ENCODE results near the gene FAM136A.
A peak's percentile ranks its signal among the peaks of the same experiment; 100 is the strongest.
"Not testable (repeated sequence)": the region's sequence is repeated elsewhere in the genome, so short reads cannot be mapped to it uniquely, and the experiment has no call there.

The FAM136A gene

GRCh38 chr2:70300771-70301343 is 1.0 kb downstream of the FAM136A start:
- DNase-seq (ENCODE audit: low read depth, low spot score): no peak

GRCh38 chr2:70297828-70298227 is 4.0 kb downstream of the FAM136A start:
- H3K4me3 ChIP-seq (ENCODE audit: insufficient read length, low read depth); DNase-seq (ENCODE audit: low read depth, low spot score); H3K27me3 ChIP-seq (ENCODE audit: insufficient read depth, insufficient read length); H3K4me1 ChIP-seq (ENCODE audit: insufficient read depth, insufficient read length); H3K9ac ChIP-seq (ENCODE audit: insufficient read length, low read depth); H3K9me3 ChIP-seq (ENCODE audit: insufficient read depth, low read length): not testable (repeated sequence)
- H3K36me3 ChIP-seq (ENCODE audit: insufficient read depth, insufficient read length, low read length): peaks cover 41% of the 10 kb centered on the region

More at GRCh38 chr2:70300771-70301343, 1.0 kb downstream of the FAM136A start:
- Histone ChIP-seq H3K9ac (ENCODE audit: insufficient read length, low read depth) (peak overlapping the region; percentile 95), H3K4me3 (ENCODE audit: insufficient read length, low read depth) (peak overlapping the region; percentile 82), H3K4me1 (ENCODE audit: insufficient read depth, insufficient read length) (no peaks in the 10 kb centered on the region), H3K9me3 (ENCODE audit: insufficient read depth, low read length) (peaks cover 10% of the 10 kb centered on the region; the same call in 1 of the 2 replicates), H3K36me3 (ENCODE audit: insufficient read depth, insufficient read length, low read length) (peaks cover 38% of the 10 kb centered on the region), H3K27me3 (ENCODE audit: insufficient read depth, insufficient read length) (no peaks in the 10 kb centered on the region)
- TF ChIP-seq YY1 (IDR thresholded peaks at IDR 0.05; ENCODE audit: insufficient read depth, insufficient read length) (no peak), SUZ12 (IDR thresholded peaks at IDR 0.05; ENCODE audit: extremely low read depth, insufficient read depth, insufficient read length) (no peak), ZNF274 (IDR thresholded peaks at IDR 0.05; ENCODE audit: low read depth, low read length) (no peak)

GRCh38 chr2:70283500-70284191 is 18.2 kb downstream of the FAM136A start:
- DNase-seq (ENCODE audit: low read depth, low spot score): no peak
- Histone ChIP-seq H3K27me3 (ENCODE audit: insufficient read depth, insufficient read length) (no peaks in the 10 kb centered on the region), H3K4me1 (ENCODE audit: insufficient read depth, insufficient read length) (no peaks in the 10 kb centered on the region), H3K9me3 (ENCODE audit: insufficient read depth, low read length) (no peaks in the 10 kb centered on the region), H3K36me3 (ENCODE audit: insufficient read depth, insufficient read length, low read length) (peaks cover 77% of the 10 kb centered on the region), H3K4me3 (ENCODE audit: insufficient read length, low read depth) (no peak overlapping the region), H3K9ac (ENCODE audit: insufficient read length, low read depth) (no peak overlapping the region)
- no peak for TF ChIP-seq ZNF274 (IDR thresholded peaks at IDR 0.05; ENCODE audit: low read depth, low read length)
- no peak for TF ChIP-seq SUZ12 (IDR thresholded peaks at IDR 0.05; ENCODE audit: extremely low read depth, insufficient read depth, insufficient read length)
- TF ChIP-seq YY1 (IDR thresholded peaks at IDR 0.05; ENCODE audit: insufficient read depth, insufficient read length): no peak

GRCh38 chr2:70282439-70282838 is 19.4 kb downstream of the FAM136A start:
- H3K36me3 ChIP-seq (ENCODE audit: insufficient read depth, insufficient read length, low read length): peaks cover 76% of the 10 kb centered on the region

GRCh38 chr2:70280242-70280798 is 21.5 kb downstream of the FAM136A start:
- Histone ChIP-seq H3K9me3 (ENCODE audit: insufficient read depth, low read length) (no peaks in the 10 kb centered on the region), H3K9ac (ENCODE audit: insufficient read length, low read depth) (no peak overlapping the region), H3K4me3 (ENCODE audit: insufficient read length, low read depth) (no peak overlapping the region), H3K27me3 (ENCODE audit: insufficient read depth, insufficient read length) (no peaks in the 10 kb centered on the region), H3K4me1 (ENCODE audit: insufficient read depth, insufficient read length) (no peaks in the 10 kb centered on the region), H3K36me3 (ENCODE audit: insufficient read depth, insufficient read length, low read length) (peaks cover 68% of the 10 kb centered on the region)
- TF ChIP-seq ZNF274 (IDR thresholded peaks at IDR 0.05; ENCODE audit: low read depth, low read length): no peak
- no peak for DNase-seq (ENCODE audit: low read depth, low spot score)

More at GRCh38 chr2:70282439-70282838, 19.4 kb downstream of the FAM136A start:
- Histone ChIP-seq H3K9me3 (ENCODE audit: insufficient read depth, low read length) (no peaks in the 10 kb centered on the region), H3K9ac (ENCODE audit: insufficient read length, low read depth) (no peak overlapping the region), H3K27me3 (ENCODE audit: insufficient read depth, insufficient read length) (no peaks in the 10 kb centered on the region), H3K4me3 (ENCODE audit: insufficient read length, low read depth) (no peak overlapping the region), H3K4me1 (ENCODE audit: insufficient read depth, insufficient read length) (no peaks in the 10 kb centered on the region)
- no peak for DNase-seq (ENCODE audit: low read depth, low spot score)
- TF ChIP-seq ZNF274 (IDR thresholded peaks at IDR 0.05; ENCODE audit: low read depth, low read length): no peak
- TF ChIP-seq SUZ12 (IDR thresholded peaks at IDR 0.05; ENCODE audit: extremely low read depth, insufficient read depth, insufficient read length): no peak
- TF ChIP-seq YY1 (IDR thresholded peaks at IDR 0.05; ENCODE audit: insufficient read depth, insufficient read length): no peak

GRCh38 chr2:70270323-70270722 is 31.5 kb downstream of the FAM136A start:
- peaks cover 17% of the 10 kb centered on the region for H3K36me3 ChIP-seq (ENCODE audit: insufficient read depth, insufficient read length, low read length)
- TF ChIP-seq SUZ12 (IDR thresholded peaks at IDR 0.05; ENCODE audit: extremely low read depth, insufficient read depth, insufficient read length): no peak
- no peak for TF ChIP-seq ZNF274 (IDR thresholded peaks at IDR 0.05; ENCODE audit: low read depth, low read length)
- TF ChIP-seq YY1 (IDR thresholded peaks at IDR 0.05; ENCODE audit: insufficient read depth, insufficient read length): no peak
- H3K4me1 ChIP-seq (ENCODE audit: insufficient read depth, insufficient read length): no peaks in the 10 kb centered on the region
- DNase-seq (ENCODE audit: low read depth, low spot score): no peak
- no peak overlapping the region for H3K4me3 ChIP-seq (ENCODE audit: insufficient read length, low read depth)
- H3K9me3 ChIP-seq (ENCODE audit: insufficient read depth, low read length): peaks cover 4% of the 10 kb centered on the region; the same call in 1 of the 2 replicates
- H3K27me3 ChIP-seq (ENCODE audit: insufficient read depth, insufficient read length): no peaks in the 10 kb centered on the region
- H3K9ac ChIP-seq (ENCODE audit: insufficient read length, low read depth): no peak overlapping the region

GRCh38 chr2:70269422-70270302 is 32.2 kb downstream of the FAM136A start:
- not testable (repeated sequence) for H3K4me3 ChIP-seq (ENCODE audit: insufficient read length, low read depth); H3K9me3 ChIP-seq (ENCODE audit: insufficient read depth, low read length); H3K9ac ChIP-seq (ENCODE audit: insufficient read length, low read depth); H3K4me1 ChIP-seq (ENCODE audit: insufficient read depth, insufficient read length); DNase-seq (ENCODE audit: low read depth, low spot score); H3K27me3 ChIP-seq (ENCODE audit: insufficient read depth, insufficient read length)
- peaks cover 20% of the 10 kb centered on the region for H3K36me3 ChIP-seq (ENCODE audit: insufficient read depth, insufficient read length, low read length)

- peaks cover 21% of the 10 kb centered on the region for H3K36me3 ChIP-seq (ENCODE audit: insufficient read depth, insufficient read length, low read length)
- not testable (repeated sequence) for H3K9me3 ChIP-seq (ENCODE audit: insufficient read depth, low read length); H3K9ac ChIP-seq (ENCODE audit: insufficient read length, low read depth); H3K4me1 ChIP-seq (ENCODE audit: insufficient read depth, insufficient read length); H3K4me3 ChIP-seq (ENCODE audit: insufficient read length, low read depth); H3K27me3 ChIP-seq (ENCODE audit: insufficient read depth, insufficient read length); DNase-seq (ENCODE audit: low read depth, low spot score)
These were observed 34.9 kb downstream of the FAM136A start for GRCh38 chr2:70266925-70267324.

All from NT2/D1 (cell line).